ENCODE data around the gene SPATA31D1.

GRCh38 chr9:81979196-81979595, 9.4 kb upstream of the SPATA31D1 start:
- TF ChIP-seq, protein P1, sequence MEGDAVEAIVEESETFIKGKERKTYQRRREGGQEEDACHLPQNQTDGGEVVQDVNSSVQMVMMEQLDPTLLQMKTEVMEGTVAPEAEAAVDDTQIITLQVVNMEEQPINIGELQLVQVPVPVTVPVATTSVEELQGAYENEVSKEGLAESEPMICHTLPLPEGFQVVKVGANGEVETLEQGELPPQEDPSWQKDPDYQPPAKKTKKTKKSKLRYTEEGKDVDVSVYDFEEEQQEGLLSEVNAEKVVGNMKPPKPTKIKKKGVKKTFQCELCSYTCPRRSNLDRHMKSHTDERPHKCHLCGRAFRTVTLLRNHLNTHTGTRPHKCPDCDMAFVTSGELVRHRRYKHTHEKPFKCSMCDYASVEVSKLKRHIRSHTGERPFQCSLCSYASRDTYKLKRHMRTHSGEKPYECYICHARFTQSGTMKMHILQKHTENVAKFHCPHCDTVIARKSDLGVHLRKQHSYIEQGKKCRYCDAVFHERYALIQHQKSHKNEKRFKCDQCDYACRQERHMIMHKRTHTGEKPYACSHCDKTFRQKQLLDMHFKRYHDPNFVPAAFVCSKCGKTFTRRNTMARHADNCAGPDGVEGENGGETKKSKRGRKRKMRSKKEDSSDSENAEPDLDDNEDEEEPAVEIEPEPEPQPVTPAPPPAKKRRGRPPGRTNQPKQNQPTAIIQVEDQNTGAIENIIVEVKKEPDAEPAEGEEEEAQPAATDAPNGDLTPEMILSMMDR (IDR thresholded peaks at IDR 0.05), result no peak
- TF ChIP-seq EZH2 (IDR thresholded peaks at IDR 0.05; ENCODE audit: borderline replicate concordance, insufficient read depth, low read depth, low read length, poor library complexity, severe bottlenecking), result no peak

All from B cell (primary cell).